ENCODE measurements around the gene TRIML1. TPM values are rescaled to one million over a fixed set of nuclear protein-coding genes. Genes with fewer than 3 reads are reported as not detected.

TRIML1 gene
- total and polyA plus RNA-seq, 10 of the 15 experiments (the other 5 are each of a cell fraction or from before 2014, with no cell fraction given), result not detected

GRCh38 chr4:188147176-188147575 lies 7.9 kb downstream of the TRIML1 start:
- no peak for DNase-seq (ENCODE audit: low read depth, low spot score)
- RAD21 ChIA-PET (ENCODE audit: unreplicated experiment), result no interaction called here
- Histone ChIP-seq H3K4me1 (ENCODE audit: control insufficient read depth, insufficient read depth, low read length) (no peaks in the 10 kb centered on the region), H3K4me2 (ENCODE audit: control insufficient read depth, insufficient read depth) (no peak overlapping the region), H3K9ac (ENCODE audit: control insufficient read depth, insufficient read depth, low read length) (no peak overlapping the region), H3K27ac (ENCODE audit: control insufficient read depth, insufficient read depth) (no peak overlapping the region), H3K36me3 (ENCODE audit: control insufficient read depth in 2 of 2, insufficient read depth in 2 of 2, low read length in 1 of 2) (no peaks in the 10 kb centered on the region), H3K79me2 (ENCODE audit: control insufficient read depth, insufficient read depth, low read length) (no peaks in the 10 kb centered on the region), H2AFZ (ENCODE audit: control insufficient read depth, low read depth, low read length) (no peak overlapping the region), H3K4me3 (no peak overlapping the region), H3K27me3 (replicated peaks in 1 of 2; ENCODE audit: control insufficient read depth in 2 of 2, insufficient read depth in 2 of 2, low read length in 1 of 2) (no peaks in the 10 kb centered on the region), H3K9me3 (replicated peaks; ENCODE audit: control insufficient read depth, insufficient read depth, low read length) (no peaks in the 10 kb centered on the region; the same call in 2 of the 3 replicates), H4K20me1 (ENCODE audit: control insufficient read depth, insufficient read depth) (no peaks in the 10 kb centered on the region)
- TF ChIP-seq SUPT20H (IDR thresholded peaks at IDR 0.05; ENCODE audit: borderline replicate concordance, control insufficient read depth, low read depth, low read length), result no peak
- TF ChIP-seq ATF7 (IDR thresholded peaks at IDR 0.05; ENCODE audit: low read depth), result no peak
- no TSS peak for BruUV-seq (replicated peaks)
- CTCF ChIA-PET, result no interaction called here
- intact Hi-C loops (cut with micrococcal nuclease; ENCODE audit: unreplicated experiment) (no loop called here), in situ Hi-C loops (cut with MboI) (no loop called here)
- ATAC-seq, result no peak
- SMC1A ChIA-PET (ENCODE audit: uncharacterized antibody, unreplicated experiment), result no interaction called here
- POLR2A ChIA-PET, result no interaction called here
- WGBS (ENCODE audit: insufficient coverage, insufficient replicate concordance, low lambda C conversion rate, missing lambda C conversion rate), result 45% methylated on average over 11 of the region's 11 CpGs
- no peak for FAIRE-seq

GRCh38 chr4:188147776-188148175 lies 8.5 kb downstream of the TRIML1 start:
- Histone ChIP-seq H3K4me3 (no peak overlapping the region), H3K9ac (ENCODE audit: control insufficient read depth, insufficient read depth, low read length) (no peak overlapping the region), H3K79me2 (ENCODE audit: control insufficient read depth, insufficient read depth, low read length) (no peaks in the 10 kb centered on the region), H2AFZ (ENCODE audit: control insufficient read depth, low read depth, low read length) (no peak overlapping the region), H3K4me1 (ENCODE audit: control insufficient read depth, insufficient read depth, low read length) (no peaks in the 10 kb centered on the region), H3K27ac (ENCODE audit: control insufficient read depth, insufficient read depth) (no peak overlapping the region), H3K27me3 (replicated peaks in 1 of 2; ENCODE audit: control insufficient read depth in 2 of 2, insufficient read depth in 2 of 2, low read length in 1 of 2) (no peaks in the 10 kb centered on the region), H3K36me3 (ENCODE audit: control insufficient read depth in 2 of 2, insufficient read depth in 2 of 2, low read length in 1 of 2) (no peaks in the 10 kb centered on the region), H3K9me3 (replicated peaks; ENCODE audit: control insufficient read depth, insufficient read depth, low read length) (no peaks in the 10 kb centered on the region; the same call in 2 of the 3 replicates), H3K4me2 (ENCODE audit: control insufficient read depth, insufficient read depth) (no peak overlapping the region), H4K20me1 (ENCODE audit: control insufficient read depth, insufficient read depth) (no peaks in the 10 kb centered on the region)
- no peak for FAIRE-seq
- intact Hi-C loops (cut with micrococcal nuclease; ENCODE audit: unreplicated experiment), result no loop called here
- in situ Hi-C loops (cut with MboI), result no loop called here
- no peak for DNase-seq (ENCODE audit: low read depth, low spot score)
- 15% methylated on average over 6 of the region's 6 CpGs for WGBS (ENCODE audit: insufficient coverage, insufficient replicate concordance, low lambda C conversion rate, missing lambda C conversion rate)
- POLR2A ChIA-PET, result no interaction called here
- CTCF ChIA-PET, result no interaction called here
- RAD21 ChIA-PET (ENCODE audit: unreplicated experiment), result no interaction called here
- no peak for ATAC-seq
- no TSS peak for BruUV-seq (replicated peaks)
- SMC1A ChIA-PET (ENCODE audit: uncharacterized antibody, unreplicated experiment), result no interaction called here
- no peak for TF ChIP-seq CEBPB (IDR thresholded peaks at IDR 0.05; ENCODE audit: borderline replicate concordance in 1 of 2, low read depth in 2 of 2, low read length in 2 of 2)
- TF ChIP-seq KDM1A (IDR thresholded peaks at IDR 0.05; ENCODE audit: borderline replicate concordance), result no peak
- no peak for TF ChIP-seq FOS (IDR thresholded peaks at IDR 0.05; ENCODE audit: borderline replicate concordance, extremely low read depth, insufficient read length)
- TF ChIP-seq E4F1 (IDR thresholded peaks at IDR 0.05; ENCODE audit: borderline replicate concordance, partially characterized antibody), result no peak
- TF ChIP-seq RFX5 (IDR thresholded peaks at IDR 0.05; ENCODE audit: low read depth, low read length), result no peak
- TF ChIP-seq BCLAF1 (IDR thresholded peaks at IDR 0.05), result no peak
- TF ChIP-seq SIN3A (IDR thresholded peaks at IDR 0.05; ENCODE audit: low read depth, low read length), result no peak

All from GM12878 (cell line).